GM18507 (cell line): ENCODE data around the gene LAMC3.

Experiments
- DNase-seq: peaks from one replicate; pipeline ENCODE4 v3.0.0; 2011; ENCODE audit warnings: low read depth; ENCODE audit not compliant: insufficient read length; ENCODE audit errors: extremely low spot score
- FAIRE-seq: peaks from 2 replicates; lab custom pipeline; 2011; peaks lifted over from hg19 to GRCh38; lab: Jason Lieb, UNC

The LAMC3 gene

GRCh38 chr9:131006601-131007000 lies 2.4 kb upstream of the LAMC3 start:
- DNase-seq (no peak), FAIRE-seq (no peak)

GRCh38 chr9:131008086-131008485 lies 888 bp upstream of the LAMC3 start:
- FAIRE-seq = no peak
- no peak for DNase-seq

GRCh38 chr9:131008563-131008908 lies 438 bp upstream of the LAMC3 start:
- FAIRE-seq (no peak), DNase-seq (no peak)

- FAIRE-seq = no peak
- no peak for DNase-seq
Measured at GRCh38 chr9:131010482-131011273, 1.7 kb downstream of the LAMC3 start.

- FAIRE-seq (no peak), DNase-seq (no peak)
Measured at GRCh38 chr9:131011274-131012022, 2.5 kb downstream of the LAMC3 start.

GRCh38 chr9:131012023-131012334 lies 3.0 kb downstream of the LAMC3 start:
- FAIRE-seq = no peak

GRCh38 chr9:131012396-131012917 lies 3.5 kb downstream of the LAMC3 start:
- FAIRE-seq (no peak), DNase-seq (no peak)

More at GRCh38 chr9:131012023-131012334, 3.0 kb downstream of the LAMC3 start:
- DNase-seq = no peak

GRCh38 chr9:131013015-131013755 lies 4.2 kb downstream of the LAMC3 start:
- DNase-seq = no peak
- FAIRE-seq = no peak

GRCh38 chr9:131013771-131014676 lies 5.0 kb downstream of the LAMC3 start:
- DNase-seq = no peak
- FAIRE-seq = no peak

- FAIRE-seq (no peak), DNase-seq (no peak)
Measured at GRCh38 chr9:131015112-131015511, 6.1 kb downstream of the LAMC3 start.

- FAIRE-seq (no peak), DNase-seq (no peak)
Measured at GRCh38 chr9:131015876-131016397, 7.0 kb downstream of the LAMC3 start.

GRCh38 chr9:131017067-131017466 lies 8.1 kb downstream of the LAMC3 start:
- no peak for DNase-seq
- FAIRE-seq = no peak

GRCh38 chr9:131018621-131019020 lies 9.6 kb downstream of the LAMC3 start:
- no peak for FAIRE-seq
- DNase-seq = no peak

- DNase-seq = no peak
- no peak for FAIRE-seq
Measured at GRCh38 chr9:131019388-131020239, 10.6 kb downstream of the LAMC3 start.

GRCh38 chr9:131020388-131020787 lies 11.4 kb downstream of the LAMC3 start:
- DNase-seq (no peak), FAIRE-seq (no peak)

GRCh38 chr9:131020862-131021261 lies 11.9 kb downstream of the LAMC3 start:
- DNase-seq = no peak
- no peak for FAIRE-seq

GRCh38 chr9:131021785-131022184 lies 12.8 kb downstream of the LAMC3 start:
- DNase-seq = no peak
- FAIRE-seq = no peak
